Embryonic facial prominence (tissue), 1 donor: ENCODE measurements around the gene UTP18.
"Not testable (repeated sequence)": the region's sequence is repeated elsewhere in the genome, so short reads cannot be mapped to it uniquely, and the experiment has no call there.

Experiments
- DNase-seq: peaks from one replicate; pipeline ENCODE4 v3.0.0-alpha.2; 2016; ENCODE audit errors: extremely low spot score

Gene UTP18

GRCh38 chr17:51330861-51331503 is 70.6 kb downstream of the UTP18 start:
- not testable (repeated sequence) for DNase-seq

DNA sequence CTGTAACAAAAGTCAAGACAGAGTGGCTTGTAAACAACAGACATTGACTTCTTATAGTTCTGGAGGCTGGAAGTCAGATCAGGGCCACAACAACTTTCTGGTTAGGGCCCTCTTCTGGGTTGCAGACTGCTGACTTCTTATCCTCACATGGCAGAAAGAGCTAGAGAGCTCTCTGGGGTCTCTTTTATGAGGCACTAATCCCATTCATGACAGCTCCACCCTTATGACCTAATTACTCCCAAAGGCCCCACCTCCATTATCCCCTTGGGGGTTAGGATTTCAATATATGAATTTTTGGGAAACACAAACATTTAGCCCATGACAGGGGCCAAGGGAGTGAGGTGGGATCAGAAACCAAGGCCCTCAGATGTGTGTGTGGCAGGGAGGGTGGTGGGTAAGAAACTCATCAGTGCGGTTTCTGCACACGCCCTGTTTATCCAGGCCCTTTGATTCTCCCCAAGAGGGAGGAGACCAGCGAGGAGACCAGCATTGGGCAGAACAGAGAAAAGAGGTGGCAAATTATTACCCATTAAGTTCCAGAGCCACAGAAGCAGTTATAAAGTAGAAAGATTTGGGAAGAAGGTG is 74.8 kb downstream of the UTP18 start:
- no peak for DNase-seq

DNA sequence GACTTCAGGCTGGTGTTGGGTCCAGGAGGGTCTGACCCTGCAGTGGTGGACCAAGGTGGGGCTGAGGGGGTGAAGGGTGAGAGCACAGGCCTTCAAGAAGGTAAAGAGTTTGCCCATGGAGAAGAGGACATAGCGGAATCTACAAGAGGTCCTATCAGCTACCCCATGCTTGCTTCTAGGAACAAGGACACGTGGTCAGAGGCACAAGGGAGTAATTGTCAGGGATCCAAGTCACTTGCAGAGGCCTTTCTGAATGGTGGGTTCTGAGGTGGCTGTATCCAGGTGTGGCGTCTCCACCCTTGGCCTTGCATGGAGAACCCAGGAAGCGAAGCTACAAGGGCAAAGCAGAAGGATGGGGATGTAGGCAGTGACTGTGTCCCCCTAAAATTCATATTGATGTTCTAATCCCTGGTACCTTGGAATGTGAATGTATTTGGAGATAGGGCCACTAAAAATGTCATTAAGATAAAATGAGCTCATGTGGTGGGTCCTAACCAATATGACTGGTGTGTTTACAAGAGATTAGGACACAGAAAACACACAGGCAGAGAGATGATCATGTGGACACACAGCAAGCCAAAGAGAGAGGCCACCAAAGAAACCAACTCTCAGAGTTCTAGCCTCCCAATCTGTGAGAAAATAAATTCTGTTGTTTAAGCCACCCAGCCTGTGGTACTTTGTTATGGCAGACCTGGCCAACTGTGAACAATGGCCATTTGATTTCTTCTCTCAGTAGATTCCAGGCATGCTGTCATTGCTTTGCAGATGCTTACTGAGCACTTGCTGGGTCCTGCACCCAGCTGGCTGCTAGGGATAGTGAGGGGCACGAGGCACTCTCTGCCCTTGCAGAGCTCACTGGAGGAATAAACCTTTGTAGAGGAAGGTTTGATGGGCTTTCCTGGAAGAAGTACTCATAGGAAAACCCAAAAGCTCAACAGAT is 75.8 kb downstream of the UTP18 start:
- DNase-seq: no peak

GRCh38 chr17:51341457-51341856 is 81.1 kb downstream of the UTP18 start:
- no peak for DNase-seq

GRCh38 chr17:51342257-51342656 is 81.9 kb downstream of the UTP18 start:
- no peak for DNase-seq

DNA sequence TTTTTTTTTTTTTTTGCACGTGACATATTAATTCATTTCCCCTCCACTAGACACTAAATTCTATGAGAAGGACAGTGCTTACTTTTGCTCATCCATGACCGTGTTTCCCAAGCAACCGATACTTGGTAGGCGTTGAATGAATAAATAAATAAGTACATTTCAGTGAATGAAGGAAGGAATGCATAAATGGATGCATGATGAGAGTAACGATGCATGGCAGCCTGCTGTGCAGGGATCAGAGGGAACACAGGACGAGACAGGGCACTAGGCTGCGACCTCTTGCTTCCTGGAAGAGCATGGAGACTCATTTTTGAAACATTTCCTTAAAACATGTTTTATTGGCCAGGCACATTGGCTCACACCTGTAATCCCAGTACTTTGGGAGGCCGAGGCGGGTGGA is 84.2 kb downstream of the UTP18 start:
- no peak for DNase-seq

DNA sequence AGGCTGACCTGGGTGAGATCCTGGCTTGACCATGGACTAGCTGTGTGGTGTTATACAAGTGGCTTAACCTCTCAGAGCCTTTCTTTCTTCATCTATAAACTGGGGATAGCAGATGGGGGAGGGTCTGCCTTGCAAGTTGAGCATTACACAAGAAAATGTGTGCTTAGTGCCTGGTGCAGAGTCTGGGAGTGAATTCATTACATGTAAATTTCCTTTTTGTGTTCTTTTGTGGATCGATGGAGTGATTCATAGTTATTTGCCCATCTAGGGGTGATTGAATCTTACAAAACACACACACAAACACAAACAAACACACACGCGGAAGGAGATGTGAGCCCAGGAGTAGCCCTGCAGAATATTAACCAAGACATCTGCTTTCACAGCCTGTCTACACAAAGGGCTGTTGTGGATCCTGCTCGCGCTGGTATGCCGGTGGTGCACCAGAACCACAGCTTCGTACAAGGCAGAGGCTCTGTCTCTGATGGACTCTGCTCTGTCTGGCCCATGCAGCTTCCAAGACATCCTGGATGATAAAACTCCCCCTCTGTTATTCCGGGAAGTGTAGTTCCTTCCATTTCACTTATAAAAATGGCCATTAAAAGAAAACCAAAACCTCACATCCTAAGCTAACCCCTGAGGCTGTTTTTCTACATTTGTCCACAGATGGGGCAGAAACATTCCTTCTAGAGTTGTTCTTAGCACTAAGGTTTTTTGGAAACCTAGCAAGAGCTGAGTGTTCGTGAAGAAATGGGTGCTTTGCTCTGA is 86.1 kb downstream of the UTP18 start:
- no peak for DNase-seq
